ENCODE measurements around the gene CCSER2.
"Not testable (repeated sequence)": the region's sequence is repeated elsewhere in the genome, so short reads cannot be mapped to it uniquely, and the experiment has no call there.

The CCSER2 gene

DNA sequence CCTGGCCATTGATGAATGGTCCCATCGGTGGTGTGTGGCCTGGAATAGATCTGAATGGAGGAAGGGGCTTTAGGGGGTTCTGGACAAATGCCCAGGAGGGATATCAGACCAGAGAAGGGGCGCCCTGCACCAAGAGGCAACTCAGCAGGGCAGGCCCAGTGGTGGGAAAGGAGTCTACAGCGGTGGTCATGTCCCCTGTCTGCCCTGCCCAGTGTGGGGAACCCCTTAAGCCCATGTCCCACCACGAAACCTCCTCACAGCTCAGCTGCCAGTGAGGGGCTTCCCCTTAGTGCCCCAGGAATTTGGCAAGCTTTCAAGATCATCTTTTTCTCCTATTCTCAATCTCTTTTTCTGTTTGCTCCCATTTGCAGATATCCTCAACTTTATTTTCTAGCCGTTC, 14.1 kb upstream of the CCSER2 start:
- DNase-seq (ENCODE audit: low spot score) = no peak

DNA sequence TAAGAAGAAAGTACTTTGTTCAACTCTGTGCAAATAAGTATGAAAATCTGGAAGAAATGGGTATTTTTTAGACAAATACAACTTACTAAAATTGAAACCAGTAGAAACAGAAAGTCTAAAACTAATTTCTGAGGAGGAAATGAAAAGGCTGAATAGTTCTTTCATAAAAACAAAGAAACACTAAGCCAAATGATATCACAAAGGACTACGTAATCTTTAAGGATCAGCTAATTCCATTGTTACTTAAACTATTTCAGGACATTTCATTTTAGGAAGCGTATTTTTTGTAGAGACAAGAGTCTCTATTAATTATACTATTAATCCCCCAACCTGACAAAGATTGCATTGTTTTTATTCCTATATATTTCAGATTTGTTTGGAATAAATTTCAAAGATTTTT, 11.2 kb upstream of the CCSER2 start:
- peak; percentile 34 for DNase-seq (ENCODE audit: low spot score)

DNA sequence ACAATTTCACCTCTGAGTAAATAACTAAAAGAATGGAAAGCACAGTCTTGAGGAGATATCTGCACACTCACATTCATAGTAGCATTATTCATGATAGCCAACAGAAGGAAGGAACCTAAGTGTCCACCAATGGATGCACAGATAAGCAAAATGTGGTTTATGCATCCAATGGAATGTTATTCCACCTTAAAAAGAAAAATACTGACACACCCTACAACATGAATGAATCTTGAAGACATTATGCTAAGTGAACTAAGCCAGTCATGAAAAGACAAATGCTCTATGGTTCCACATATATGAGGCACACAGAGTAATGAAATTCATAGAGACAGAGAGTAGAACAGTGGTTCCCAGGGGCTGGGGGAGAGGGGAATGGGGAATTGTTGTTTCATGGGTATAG, 6.5 kb upstream of the CCSER2 start:
- DNase-seq (ENCODE audit: low spot score) = no peak

DNA sequence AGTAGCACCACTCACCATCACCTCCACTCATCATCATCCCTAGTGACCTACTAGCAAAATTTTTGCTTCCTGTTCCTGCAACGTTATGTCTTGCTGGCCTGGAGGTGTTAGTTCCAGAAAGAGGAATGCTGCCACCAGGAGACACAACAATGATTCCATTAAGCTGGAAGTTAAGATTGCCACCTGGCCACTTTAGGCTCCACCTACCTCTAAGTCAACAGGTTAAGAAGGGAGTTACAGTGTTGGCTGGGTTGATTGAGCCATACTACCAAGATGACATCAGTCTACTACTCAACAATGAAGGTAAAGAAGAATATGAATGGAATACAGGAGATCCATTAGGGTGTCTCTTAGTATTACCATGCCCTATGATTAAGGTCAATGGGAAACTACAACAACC, 4.8 kb upstream of the CCSER2 start:
- not testable (repeated sequence) for DNase-seq (ENCODE audit: low spot score)

DNA sequence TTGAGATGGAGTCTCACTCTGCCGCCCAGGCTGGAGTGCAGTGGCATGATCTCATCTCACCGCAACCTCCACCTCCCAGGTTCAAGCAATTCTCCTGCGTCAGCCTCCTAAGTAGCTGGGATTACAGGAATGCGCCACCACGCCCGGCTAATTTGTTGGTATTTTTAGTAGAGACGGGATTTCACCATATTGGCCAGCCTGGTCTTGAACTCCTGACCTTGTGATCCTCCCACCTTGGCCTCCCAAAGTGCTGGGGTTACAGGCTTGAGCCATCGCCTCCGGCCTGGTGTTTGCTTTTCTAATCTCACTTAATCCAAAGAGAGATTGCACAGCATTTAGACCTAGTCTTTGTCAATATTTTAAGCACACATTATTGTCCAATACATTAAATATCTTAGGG, 1.4 kb upstream of the CCSER2 start:
- DNase-seq (ENCODE audit: low spot score) = not testable (repeated sequence)

DNA sequence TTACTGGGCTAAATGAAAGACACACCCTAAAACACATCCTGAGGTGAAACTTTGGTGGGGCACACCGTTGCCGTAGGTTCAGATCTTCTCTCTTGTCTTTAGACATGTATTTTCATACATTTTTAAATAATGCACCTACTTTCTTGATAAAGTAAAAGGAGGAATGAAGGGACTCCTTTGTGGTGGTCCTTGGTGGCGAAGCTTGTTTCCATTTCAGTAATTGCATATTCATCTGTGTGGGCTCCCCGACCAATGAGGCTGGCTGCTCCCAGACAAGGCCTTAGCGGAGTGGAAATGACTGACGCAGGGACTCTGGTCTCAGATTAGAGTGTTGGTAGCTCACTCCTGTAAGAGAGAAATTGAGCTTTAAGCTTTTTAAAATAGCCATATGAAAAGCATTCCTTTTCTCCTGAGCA, 815 bp downstream of the CCSER2 start:
- no peak for DNase-seq (ENCODE audit: low spot score)

DNA sequence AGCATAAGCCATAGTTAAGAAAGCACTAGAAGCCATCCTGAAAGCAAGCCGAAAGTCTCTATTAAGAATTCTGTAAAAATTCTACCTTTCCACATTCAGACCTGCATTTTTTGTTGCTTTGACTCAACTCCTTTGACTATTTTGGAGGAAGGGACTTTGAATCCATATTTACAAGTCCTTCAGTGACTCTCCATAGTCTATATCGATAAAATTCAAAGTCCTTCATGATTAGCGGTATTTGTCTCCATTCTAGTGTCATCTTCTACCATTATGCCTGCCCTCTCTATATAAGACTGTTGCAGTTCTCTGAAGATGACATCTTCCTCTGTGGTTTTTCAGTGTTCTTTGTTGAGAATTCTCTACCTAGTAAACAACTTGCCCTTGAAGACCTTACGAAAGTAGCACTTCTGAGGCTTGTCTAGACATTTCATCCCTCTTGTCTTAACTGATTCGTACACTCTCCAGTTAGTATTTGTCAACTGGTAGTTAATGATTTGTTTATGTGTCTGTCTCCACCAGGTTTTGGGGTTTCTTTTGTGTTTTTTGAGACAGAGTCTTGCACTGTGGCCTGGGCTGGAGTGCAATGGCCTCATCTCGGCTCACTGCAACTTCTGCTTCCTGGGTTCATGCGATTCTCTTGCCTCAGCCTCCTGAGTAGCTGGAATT, 1.7 kb downstream of the CCSER2 start:
- DNase-seq (ENCODE audit: low spot score) = no peak

DNA sequence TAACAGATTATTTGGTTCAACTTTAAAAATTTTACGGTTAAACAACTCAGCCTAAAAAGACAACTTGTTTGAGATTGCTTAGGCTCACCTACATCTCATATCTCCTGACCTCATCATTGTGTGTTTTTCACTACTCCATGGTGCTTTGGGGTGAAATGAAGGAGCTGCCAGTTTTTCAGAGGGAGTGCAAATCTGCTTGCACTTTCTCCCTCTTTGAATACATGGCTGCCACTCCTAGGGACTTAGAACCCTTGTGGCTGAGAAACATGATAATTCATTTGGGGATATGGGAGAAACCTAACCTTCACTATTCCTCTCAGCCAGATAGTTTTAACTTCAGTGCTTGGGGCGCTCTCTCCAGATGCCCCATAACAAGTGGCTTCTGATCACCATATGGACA, 2.7 kb downstream of the CCSER2 start:
- DNase-seq (ENCODE audit: low spot score) = no peak

DNA sequence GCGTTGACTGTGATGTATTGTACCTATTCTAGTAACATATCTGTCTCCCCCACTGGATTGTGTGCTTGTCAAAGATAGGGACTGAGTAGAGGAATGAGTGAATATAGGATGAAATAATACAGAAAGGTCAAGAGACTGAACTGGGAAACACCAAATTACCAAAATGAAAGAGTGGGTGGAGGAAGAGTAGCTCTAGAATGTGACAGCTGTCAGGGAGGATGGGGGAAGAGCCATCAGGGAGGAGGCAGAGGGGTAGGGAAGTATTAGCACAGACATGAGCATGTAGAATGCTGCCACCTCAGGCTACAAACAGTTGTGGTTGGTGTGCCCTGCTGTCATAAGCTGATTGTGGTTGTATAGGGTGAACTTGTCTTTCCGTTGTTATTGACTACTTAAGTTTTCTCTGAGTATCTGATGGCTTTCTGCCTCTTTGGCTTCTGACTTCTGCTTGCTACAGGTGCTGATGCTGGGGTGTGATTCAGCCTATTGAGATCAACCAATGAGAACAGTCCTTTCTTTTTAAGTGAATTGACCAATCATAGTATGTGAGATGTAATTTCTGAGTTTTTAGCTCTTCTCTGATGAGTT, 5.6 kb downstream of the CCSER2 start:
- no peak for DNase-seq (ENCODE audit: low spot score)

DNA sequence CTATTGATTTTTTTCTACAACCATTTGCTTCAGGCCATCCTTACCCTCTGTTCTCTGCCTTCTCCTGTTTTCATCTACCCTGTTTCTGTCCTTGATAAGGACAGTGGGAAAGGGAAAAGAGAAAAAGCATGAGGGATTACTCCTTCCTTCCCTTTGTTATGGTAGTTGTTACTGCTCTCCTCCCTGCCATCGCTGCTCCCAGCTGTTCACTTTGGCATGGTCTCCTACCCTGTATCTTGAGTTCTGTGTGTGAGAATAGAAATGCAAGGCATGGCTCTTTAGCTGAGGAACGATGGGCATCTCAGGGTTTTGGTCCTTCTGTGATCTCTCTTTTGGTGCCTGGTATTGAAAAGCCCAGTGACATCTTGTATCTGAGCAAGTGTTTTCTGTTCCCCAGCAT, 6.4 kb downstream of the CCSER2 start:
- DNase-seq (ENCODE audit: low spot score) = no peak

DNA sequence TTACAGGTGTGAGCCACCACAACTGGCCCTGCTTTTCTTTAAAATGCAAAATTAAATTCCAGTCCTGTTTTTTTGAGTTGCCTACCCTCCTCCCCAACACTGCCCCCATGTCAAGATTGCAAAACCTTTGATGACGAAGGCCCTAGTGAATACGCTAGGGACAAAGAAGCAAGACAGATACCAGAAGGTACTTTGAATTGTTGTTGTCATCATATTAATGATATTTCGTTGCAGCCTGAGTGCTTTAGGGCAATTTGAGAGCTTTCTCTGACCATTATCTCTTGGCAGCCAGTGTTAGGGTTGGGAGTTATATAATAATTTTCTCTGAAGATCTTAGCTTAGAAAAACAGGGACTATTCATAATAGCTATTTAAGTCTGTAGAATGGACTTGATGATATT, 7.1 kb downstream of the CCSER2 start:
- DNase-seq (ENCODE audit: low spot score) = no peak

DNA sequence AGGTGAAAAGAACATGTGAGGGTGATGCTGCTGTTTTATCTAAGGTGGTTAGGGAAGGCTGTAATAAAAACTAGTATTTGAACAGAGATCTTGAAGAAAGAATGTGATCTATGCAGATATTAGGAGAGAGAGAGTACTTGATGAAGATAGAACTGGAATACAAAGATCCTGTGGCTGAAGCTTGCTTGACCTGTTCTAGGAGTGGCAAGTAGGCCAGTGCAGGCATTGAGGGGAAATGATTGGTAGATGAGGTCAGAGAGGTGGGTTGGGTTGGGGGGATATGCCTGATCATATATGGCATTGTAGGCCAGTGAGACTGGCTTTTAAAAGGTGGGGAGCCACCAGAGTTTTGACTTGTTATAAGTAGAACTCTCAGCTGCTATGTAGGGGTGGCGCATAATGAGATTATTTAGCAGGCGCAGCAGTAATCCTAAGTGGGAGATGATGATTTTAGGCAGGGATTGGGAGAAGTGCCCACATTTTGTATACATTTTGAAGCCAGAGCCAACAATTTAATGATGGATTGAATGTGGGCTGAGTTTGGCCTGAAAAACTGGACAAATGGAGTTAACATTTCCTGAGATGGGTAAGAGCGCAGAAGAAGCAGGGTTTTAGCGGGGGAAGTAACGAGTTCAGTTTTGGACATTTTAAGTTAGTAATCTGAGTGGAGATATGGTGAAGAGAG, 8.2 kb downstream of the CCSER2 start:
- DNase-seq (ENCODE audit: low spot score) = no peak

DNA sequence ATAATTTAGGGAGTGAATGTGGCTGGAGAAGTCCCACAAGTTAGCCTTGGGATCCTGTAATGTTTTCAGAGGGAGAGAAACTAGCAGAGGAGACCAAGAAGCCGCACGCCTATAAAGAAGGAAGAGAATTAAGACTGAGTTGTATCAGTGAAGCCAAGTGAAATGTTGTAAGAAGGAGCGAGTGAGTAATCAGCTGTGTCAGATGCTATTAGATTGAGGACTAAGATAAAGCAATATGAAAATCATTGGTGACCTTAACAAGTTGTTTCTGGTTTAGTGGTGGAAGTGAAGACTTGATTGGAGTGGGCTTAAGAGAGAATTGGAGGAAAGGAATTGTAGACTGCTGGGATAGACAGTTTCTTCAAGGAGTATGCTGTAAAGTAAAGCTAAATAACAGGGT, 8.8 kb downstream of the CCSER2 start:
- DNase-seq (ENCODE audit: low spot score) = no peak

DNA sequence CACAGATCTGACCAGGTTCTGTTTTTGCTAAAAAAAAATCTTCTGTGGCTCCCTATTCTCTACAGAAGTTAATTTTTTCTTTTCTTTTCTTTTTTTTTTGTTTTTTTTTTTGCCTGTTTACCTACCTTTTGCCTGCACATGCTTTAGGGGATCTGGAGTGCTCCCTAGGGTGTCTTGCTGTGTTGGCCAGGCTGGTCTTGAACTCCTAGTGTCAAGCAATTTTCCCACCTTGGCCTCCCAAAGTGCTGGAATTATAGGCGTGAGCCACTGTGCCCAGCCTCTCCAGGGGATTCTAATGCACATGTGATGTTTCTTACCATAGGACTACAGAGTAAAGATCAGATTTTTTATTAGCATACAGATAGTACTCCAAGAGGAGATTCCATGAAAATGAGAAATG, 10.6 kb downstream of the CCSER2 start:
- DNase-seq (ENCODE audit: low spot score) = no peak

DNA sequence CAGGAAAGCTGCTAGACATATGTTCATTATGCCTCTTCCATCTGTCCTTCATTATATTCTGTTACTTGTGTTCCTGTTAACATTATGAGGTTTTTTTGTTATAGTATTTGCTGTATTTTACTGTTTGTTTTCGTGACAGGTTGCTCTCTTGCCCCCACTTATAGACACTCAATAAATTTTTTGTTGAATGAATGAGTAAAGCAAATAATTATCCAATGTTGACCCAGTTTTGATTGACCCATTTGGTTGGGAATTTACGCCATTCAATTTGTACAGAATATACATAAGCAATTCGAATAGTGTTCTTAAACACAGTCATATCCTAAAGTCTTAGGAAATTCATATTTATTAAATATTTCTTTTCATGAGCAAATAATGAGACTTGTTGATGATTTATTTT, 11.8 kb downstream of the CCSER2 start:
- no peak for DNase-seq (ENCODE audit: low spot score)

DNA sequence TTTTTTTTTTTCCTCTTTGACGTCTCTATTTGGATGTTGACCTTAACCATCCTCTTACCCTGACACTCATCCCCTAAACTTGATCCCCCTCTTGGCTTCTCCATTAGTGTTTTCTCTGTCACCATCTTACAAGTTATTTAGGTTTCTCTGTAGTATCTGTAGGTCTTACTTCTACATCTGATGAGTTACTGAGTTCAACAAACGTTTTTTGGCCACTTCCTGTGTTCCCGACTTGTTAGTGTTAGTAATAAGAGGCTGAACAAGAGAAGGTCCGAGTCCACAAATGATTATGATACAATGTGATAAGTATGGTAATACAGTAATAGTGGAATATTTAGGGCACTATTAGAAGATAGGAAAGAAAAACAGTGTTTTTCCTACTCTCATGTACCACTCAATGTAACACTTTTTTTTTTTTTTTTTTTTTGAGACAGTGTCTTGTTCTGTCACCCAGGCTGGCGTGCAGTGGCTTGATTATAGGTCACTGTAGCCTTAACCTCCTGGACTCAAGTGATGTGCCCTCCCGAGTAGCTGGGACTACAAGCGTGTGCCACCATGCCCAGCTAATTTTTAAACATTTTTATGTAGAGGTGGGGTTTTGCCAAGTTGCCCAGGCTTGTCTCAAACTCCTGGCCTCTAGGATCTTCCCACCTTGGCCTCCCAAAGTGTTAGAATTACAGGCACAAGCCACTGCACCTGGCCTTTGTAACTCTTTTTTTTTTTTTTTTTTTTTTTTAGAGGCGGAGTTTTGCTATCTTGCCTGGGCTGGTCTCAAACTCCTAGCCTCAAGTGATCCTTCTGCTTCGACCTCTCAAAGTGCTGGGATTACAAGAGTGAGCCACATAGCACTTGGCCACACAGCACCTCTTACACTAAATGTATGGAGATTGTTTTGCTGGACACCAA, 12.5 kb downstream of the CCSER2 start:
- DNase-seq (ENCODE audit: low spot score) = no peak

DNA sequence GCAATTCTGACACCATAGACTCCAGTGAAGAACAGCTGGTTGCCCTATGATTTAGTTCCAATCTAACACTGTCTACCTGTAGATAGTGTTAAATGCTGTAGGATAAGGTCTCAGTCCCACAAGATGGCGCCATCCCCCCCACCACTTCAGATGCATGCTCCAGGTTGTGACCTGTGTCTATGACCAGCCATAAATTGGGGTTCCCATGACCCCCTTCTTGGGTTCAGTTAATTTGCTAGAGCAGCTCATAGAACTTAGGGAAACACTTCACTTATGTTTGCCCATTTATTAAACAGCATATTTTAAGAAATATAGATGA, 13.1 kb downstream of the CCSER2 start:
- DNase-seq (ENCODE audit: low spot score) = no peak

DNA sequence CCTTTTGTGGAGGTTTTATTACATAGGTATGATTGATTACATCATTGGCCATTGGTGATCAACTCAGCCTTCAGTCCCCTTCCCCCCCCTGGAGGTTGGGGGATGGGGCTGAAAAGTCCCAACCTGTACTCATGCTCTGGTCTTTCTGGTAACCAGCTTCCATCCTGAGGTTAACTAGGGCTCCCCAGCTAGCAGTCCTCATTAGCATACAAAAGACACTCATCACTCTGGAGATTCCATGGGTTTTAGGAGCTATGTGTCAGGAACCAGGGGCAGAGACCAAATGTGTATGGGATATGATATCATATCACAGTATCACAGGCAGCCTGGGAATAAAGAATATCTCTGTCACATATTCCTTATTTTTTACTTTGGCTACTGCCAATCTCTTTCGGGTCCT, 13.6 kb downstream of the CCSER2 start:
- no peak for DNase-seq (ENCODE audit: low spot score)

DNA sequence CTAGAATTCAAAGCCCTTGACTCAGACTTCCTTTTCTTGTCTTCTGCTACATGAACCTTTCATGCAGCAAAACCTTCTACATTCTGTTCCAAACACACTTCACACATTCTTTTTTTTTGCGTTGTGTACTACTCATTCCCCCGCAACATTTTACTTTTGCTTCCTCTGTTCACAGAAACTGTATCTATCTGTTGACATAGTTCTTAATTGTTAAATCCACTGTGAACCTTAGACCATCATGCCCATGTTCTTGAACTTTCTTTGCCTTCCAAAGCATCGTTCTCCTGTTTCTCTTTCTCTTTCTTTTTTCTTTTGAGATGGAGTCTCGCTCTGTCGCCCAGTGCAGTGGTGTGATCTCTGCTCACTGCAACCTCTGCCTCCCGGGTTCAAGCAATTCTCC, 14.2 kb downstream of the CCSER2 start:
- DNase-seq (ENCODE audit: low spot score) = no peak

DNA sequence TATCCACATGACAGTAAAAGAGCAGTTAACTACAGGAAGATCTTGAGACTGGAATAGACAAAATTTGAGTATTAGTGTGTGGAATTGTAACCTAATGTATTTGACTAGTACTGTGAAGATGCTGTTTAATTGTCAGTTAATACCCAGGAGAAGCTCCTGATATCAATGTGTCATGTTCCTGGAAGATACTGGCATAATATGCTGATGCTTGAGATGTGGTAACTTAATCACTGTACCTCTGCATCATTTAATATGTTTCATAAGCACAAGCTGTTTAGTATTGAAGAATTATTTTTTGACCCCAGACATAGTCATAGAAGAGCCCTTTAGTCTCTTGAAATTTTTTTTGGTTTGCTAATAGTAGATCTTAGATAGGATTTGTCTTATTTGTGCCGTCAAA, 15.4 kb downstream of the CCSER2 start:
- DNase-seq (ENCODE audit: low spot score) = no peak

DNA sequence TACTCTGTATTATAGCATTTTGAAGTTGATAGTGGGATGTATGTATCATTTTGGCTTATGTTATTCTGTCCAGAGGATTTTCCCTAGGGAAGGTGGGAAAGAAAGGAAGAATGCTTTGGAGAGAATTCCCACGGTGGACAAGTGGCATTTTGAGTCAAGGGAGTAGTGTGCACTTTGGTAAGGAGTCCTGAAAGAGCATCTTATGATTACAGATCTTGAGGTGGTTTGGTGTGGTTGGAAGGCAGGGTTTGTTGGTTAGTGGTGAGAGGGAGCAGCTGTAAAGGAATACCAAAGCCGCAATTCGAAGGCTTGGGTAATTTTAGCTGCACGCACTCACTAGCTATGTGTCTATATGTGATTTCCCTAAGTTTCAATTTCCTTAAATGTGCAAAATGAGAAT, 16.1 kb downstream of the CCSER2 start:
- DNase-seq (ENCODE audit: low spot score) = no peak

DNA sequence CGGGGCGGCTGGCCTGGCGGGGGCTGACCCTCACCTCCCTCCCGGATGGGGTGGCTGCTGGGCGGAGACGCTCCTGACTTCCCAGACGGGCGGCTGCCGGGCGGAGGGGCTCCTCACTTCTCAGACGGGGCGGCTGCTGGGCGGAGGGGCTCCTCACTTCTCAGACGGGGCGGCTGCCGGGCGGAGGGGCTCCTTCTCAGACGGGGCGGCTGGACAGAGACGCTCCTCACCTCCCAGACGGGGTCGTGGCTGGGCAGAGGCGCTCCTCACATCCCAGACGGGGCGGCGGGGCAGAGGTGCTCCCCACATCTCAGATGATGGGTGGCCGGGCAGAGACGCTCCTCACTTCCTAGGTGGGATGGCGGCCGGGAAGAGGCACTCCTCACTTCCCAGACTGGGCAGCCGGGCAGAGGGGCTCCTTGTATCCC, 19.2 kb downstream of the CCSER2 start:
- DNase-seq (ENCODE audit: low spot score) = not testable (repeated sequence)

DNA sequence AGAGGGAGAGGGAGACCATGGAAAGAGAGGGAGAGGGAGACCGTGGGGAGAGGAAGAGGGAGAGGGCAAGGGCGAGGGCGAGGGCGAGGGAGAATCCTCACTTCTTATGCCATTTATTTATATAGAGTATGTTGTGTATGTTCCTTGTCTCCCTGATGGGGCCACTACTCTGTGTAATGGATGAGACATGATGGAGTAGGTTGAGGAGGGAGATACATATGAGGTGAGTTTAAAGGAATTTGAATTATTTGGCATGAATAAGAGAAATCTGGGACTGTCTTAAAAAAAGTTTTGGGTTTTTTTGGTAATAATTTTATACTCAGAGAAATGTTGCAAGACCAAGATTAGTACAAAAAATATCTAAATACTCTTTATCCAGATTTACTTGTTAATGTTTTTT, 20.1 kb downstream of the CCSER2 start:
- DNase-seq (ENCODE audit: low spot score) = no peak
